ENCODE results near the gene CHEK1.
"Not testable (repeated sequence)": the region's sequence is repeated elsewhere in the genome, so short reads cannot be mapped to it uniquely, and the experiment has no call there.

CHEK1 gene

DNA sequence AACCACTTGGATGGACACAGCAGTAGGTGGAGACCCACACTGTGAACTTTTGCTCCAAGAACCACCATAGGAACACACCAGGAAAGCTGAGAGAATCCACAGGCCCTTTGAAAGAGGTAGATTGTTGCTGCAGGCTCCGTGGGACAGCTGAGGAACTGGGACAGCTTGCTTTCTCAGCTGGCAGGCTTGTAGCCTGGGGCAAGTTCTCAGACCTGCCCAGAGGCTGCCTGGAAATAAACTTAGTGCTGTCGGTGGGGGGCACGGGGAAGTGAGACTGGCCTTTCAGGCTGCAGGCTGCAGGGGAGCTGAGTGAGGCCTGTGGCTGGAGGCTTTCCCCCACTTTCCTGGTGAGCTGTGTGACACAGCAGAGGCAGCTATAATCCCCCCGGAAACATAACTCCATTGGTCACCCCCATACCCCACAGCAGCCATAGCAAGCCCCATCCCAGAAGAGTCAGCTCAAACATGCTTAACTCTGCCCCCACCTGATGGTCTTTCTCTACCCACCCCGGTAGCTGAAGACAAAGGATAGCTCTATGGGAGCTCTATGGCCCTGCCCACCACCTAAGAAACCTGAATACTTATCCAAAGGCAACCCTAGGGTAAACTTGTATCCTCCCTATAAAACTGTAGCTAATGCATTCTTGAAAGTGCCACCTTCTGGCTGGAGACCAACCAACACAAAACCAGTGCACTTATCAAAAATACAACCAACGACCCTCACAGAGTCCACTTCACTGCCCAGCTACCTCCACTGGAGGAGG, 77.1 kb downstream of the CHEK1 start:
- no peak for FAIRE-seq

DNA sequence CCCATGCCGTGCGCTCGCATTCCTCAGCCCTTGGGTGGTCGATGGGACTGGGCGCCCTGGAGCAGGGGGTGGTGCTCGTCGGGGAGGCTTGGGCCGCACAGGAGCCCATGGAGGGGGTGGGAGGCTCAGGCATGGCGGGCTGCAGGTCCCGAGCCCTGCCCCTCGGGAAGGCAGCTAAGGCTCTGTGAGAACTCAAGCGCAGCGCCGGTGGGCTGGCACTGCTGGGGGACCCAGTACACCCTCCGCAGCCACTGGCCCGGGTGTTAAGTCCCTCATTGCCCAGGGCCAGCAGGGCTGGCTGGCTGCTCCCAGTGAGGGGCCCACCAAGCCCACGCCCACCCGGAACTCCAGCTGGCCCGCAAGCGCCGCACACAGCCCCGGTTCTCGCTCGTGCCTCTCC, 79.7 kb downstream of the CHEK1 start:
- not testable (repeated sequence) for FAIRE-seq

DNA sequence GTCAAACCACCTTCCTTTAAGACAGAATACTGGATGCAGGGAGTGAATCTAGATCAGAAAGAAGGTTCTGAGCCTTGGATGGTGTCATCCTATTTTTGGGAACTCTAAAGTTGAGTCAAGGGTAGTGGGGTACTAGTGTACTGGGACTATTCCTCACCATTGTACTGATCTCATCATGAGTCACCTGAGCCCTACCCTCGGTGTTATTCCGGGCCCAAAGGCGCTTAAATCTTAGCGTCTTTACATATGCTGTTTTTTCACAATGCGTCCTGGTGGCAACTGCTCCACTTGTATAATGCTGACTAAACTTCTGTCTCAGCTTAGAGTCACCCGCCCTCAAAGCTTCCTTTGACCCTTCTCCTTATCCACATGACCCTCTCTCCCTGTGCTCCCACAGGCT, 95.8 kb downstream of the CHEK1 start:
- FAIRE-seq, result no peak

DNA sequence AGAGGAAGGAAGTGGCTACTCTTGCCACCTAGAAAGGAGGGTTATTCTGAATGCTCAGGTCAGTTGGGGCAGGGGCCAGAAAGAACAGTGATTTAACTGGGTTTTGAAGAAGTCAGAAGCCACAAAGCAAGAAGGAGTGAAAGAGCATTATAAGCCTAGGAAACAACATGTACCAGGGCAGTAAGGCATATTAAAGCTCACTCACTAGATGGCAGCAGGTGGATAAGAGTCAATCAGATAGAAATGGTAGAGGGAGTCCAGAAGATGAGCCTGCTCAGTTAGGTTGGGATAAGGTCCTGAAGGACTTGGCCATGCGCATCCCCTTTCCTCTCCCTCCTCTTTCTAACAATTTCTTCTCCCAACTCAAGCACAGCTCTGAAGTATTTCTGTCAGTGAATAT, 99.2 kb downstream of the CHEK1 start:
- FAIRE-seq, result no peak

Measured in TTC549 (cell line).